OCI-LY1 (cell line): ENCODE measurements around the gene CLDN19.
A peak's percentile ranks its signal among the peaks of the same experiment; 100 is the strongest.

Source experiments
- H2AFZ ChIP-seq: fragments of 200-600 bp; sonication (generic), shearing (Covaris generic); 2 replicates; pipeline ENCODE4 v1.6.0; 2014; ENCODE audit warnings: antibody characterized with exemption, mild to moderate bottlenecking, low read length
- H3F3A ChIP-seq: fragments of 200-600 bp; sonication (generic), shearing (Covaris generic); 2 replicates; pipeline ENCODE4 v1.6.0; 2014; ENCODE audit warnings: mild to moderate bottlenecking, antibody characterized with exemption, low read length, moderate library complexity; ENCODE audit not compliant: insufficient read depth
- H3K27ac ChIP-seq: fragments of 200-600 bp; sonication (generic); 2 replicates; pipeline ENCODE4 v1.5.1; 2014; ENCODE audit warnings: low read length, mixed run types, mild to moderate bottlenecking, low read depth; ENCODE audit not compliant: poor library complexity, severe bottlenecking
- H3K27me3 ChIP-seq: fragments of 200-600 bp; sonication (generic); 2 replicates; pipeline ENCODE4 v1.6.0; 2014; ENCODE audit warnings: antibody characterized with exemption, mild to moderate bottlenecking, low read length, moderate library complexity; ENCODE audit not compliant: insufficient read depth
- H3K36me3 ChIP-seq: fragments of 200-600 bp; sonication (generic); 2 replicates; pipeline ENCODE4 v1.6.1; 2014; ENCODE audit warnings: mild to moderate bottlenecking, antibody characterized with exemption, low read length, moderate library complexity, mixed read lengths; ENCODE audit not compliant: insufficient read depth
- H3K4me1 ChIP-seq: fragments of 200-600 bp; sonication (generic); 2 replicates; pipeline ENCODE4 v1.5.1; 2014; ENCODE audit warnings: mild to moderate bottlenecking, low read length, moderate library complexity; ENCODE audit not compliant: insufficient read depth, severe bottlenecking
- H3K4me2 ChIP-seq: fragments of 200-600 bp; sonication (generic), shearing (Covaris generic); 2 replicates; pipeline ENCODE4 v1.6.1; 2014; ENCODE audit warnings: low read length
- H3K4me3 ChIP-seq: fragments of 200-600 bp; sonication (generic); 2 replicates; pipeline ENCODE4 v1.5.1; 2014; ENCODE audit warnings: low read length, low read depth, mild to moderate bottlenecking, mixed read lengths; ENCODE audit not compliant: poor library complexity, severe bottlenecking
- H3K79me2 ChIP-seq: fragments of 200-600 bp; shearing (Covaris generic); 2 replicates; pipeline ENCODE4 v1.6.1; 2016; ENCODE audit warnings: mixed run types, low read length, mixed read lengths; ENCODE audit not compliant: insufficient read depth
- H3K9ac ChIP-seq: fragments of 200-600 bp; sonication (generic), shearing (Covaris generic); 2 replicates; pipeline ENCODE4 v1.6.1; 2014; ENCODE audit warnings: mild to moderate bottlenecking, low read length, mixed read lengths
- H3K9me2 ChIP-seq: fragments of 200-600 bp; sonication (generic), shearing (Covaris generic); 2 replicates; pipeline ENCODE4 v1.6.1; 2014; ENCODE audit warnings: low read depth, mild to moderate bottlenecking, low read length, mixed read lengths
- H3K9me3 ChIP-seq: fragments of 200-600 bp; shearing (Covaris generic); 2 replicates; pipeline ENCODE4 v1.6.1; 2014; ENCODE audit warnings: low read length, mixed read lengths
- H4K20me1 ChIP-seq: fragments of 200-600 bp; sonication (generic), shearing (Covaris generic); 2 replicates; pipeline ENCODE4 v1.6.0; 2016; ENCODE audit warnings: mild to moderate bottlenecking, low read length; ENCODE audit not compliant: insufficient read depth
- CTCF ChIP-seq: fragments of 200-600 bp; sonication (generic), shearing (Covaris generic); IDR thresholded peaks from 2 replicates; pipeline ENCODE4 v1.5.1; 2017; ENCODE audit warnings: mild to moderate bottlenecking, antibody characterized with exemption, low read length, moderate library complexity, mixed read lengths
- EZH2 ChIP-seq: fragments of 200-600 bp; sonication (generic), shearing (Covaris generic); IDR thresholded peaks from 2 replicates; pipeline ENCODE4 v1.8.0; 2017; ENCODE audit warnings: borderline replicate concordance, mixed run types, mild to moderate bottlenecking, antibody characterized with exemption, low read length, moderate library complexity, mixed read lengths

The CLDN19 gene

GRCh38 chr1:42684139-42684538 lies 55.9 kb downstream of the CLDN19 start:
- Histone ChIP-seq H3K27me3 (no peaks in the 10 kb centered on the region), H3K4me3 (peak overlapping the region; percentile 76), H3K4me2 (peak overlapping the region; percentile 88), H3K36me3 (peaks cover 62% of the 10 kb centered on the region), H3K9me3 (no peaks in the 10 kb centered on the region), H4K20me1 (peaks cover 9% of the 10 kb centered on the region), H3F3A (0 out of 2 replicates have a peak, but pooled peaks cover 8% of the 10 kb centered on the region), H3K9me2 (no peaks in the 10 kb centered on the region), H3K9ac (peak overlapping the region; percentile 84), H3K27ac (no peak overlapping the region), H2AFZ (no peak overlapping the region), H3K79me2 (peaks cover 63% of the 10 kb centered on the region), H3K4me1 (peaks cover 76% of the 10 kb centered on the region)
- TF ChIP-seq EZH2, result no peak
- TF ChIP-seq CTCF, result no peak
